SHP77 (cell line): ENCODE data around the gene PADI2.

Experiments used
- DNase-seq, 2 experiments: peaks; one replicate each; lab custom pipeline; 2025; lab: John Stamatoyannopoulos, UW

Gene PADI2

DNA sequence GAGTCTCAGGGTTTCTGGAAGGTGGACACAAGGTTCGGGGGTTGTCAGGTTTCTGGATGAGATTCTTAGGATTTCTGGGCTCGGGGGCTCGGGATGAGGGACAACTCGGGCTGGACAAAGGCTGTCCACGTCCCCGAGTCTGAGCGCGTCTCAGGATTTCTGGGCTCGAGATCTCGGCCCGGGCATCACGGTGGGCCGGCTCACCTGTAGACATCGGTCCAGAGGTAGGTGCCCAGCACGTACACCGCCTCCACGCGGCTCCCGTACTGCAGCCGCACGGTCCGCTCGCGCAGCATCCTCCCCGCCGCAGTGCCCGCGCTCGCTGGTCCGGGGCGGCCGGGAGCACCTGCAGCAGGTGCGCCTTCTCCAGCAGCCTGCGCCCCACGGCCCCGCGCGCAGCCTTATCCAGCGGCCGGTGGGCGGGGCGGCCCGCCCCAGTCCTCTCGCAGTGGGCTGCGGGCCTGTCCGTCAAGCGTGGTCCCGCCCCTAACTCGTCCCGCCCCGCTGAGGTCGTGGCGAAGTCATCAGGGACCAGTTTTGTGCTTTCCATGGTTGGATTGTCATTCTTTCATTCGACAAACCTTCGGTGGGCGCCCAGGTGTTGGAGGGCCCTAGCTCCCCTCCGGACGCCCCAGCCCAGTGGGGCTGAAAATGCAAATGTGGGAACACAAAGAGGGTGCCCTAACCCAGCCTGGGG is at the start of gene PADI2:
Gene PADI2 (minus strand): TSS at position 376 of the 697 bp plus-strand sequence. CDS start 80 bp downstream, at position 296.
- DNase-seq = no peak

DNA sequence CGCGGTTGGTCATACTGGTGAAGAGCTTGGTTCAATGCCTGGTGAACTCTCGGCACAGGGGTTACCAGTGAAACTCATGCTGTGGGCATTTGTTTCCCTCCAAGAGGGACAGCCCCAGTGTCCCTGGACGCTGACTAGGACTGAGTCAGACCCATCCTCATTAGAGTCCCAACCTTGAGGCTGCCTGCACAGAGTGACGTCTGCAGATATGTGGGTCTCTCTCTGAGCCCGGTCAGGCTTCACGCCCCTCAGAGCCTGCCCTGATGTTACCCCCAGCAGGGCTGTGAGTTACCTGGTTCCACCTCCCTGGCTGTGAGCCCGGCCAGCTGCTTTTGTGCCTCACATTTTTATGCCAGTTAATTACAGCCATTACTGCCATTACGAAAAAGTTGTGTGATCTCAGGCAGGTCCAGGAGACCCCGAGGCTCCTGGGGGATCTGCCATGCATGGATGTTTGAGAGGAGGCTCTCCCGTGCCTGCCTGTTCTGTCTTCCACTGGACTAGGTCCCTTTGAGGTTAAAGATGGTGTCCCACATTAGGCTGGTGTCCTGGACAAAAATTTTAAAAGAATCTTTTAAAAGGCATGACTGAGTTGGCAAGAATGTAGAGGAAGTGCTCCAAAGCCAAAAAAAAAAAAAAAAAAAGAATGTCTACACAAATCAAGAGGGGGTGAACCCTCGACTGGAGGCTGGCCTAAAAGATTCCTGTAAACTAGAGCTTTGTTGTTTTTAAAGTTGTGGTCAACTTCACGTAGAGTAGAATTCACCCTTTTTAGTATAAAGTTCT is 49.0 kb upstream of the PADI2 start:
- DNase-seq = no peak

- no peak for DNase-seq
These were observed 48.5 kb upstream of the PADI2 start for GRCh38 chr1:17167786-17168090.

DNA sequence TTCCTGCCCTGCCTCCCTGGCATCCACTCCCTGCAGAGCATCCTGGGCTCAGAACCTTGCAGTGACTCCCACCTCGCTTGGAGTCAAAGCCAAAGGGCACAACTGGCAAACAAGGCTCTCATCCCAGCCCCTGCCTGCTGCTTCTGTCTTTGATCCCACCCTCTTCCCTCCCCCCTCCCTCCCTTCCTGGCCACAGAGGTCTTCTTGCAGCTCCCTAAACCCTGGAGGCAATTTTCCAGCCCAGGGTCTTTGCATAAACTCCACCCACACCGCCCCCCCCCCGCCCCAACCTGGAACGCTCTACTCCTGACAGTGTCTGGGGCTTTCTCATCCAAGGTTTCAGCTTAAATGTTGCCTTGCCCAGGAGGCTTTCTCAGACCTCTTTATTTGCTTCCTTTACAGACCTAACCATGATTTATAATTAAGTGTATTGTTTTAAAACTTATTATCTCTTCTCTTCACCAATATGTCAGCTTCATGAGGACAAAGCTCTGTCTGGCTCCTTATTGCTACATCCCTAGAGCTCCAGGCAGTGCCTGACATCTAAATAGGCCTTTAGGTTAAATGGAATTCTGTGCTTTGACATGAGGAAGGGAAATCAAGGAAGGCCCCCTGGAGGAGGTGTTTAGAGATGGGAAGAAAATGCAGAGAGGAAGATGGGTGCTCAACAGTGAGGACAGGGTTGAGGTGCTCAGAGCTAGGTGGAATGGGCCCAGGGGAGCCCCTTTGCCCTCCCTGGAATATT is 48.0 kb upstream of the PADI2 start:
- no peak for DNase-seq

DNA sequence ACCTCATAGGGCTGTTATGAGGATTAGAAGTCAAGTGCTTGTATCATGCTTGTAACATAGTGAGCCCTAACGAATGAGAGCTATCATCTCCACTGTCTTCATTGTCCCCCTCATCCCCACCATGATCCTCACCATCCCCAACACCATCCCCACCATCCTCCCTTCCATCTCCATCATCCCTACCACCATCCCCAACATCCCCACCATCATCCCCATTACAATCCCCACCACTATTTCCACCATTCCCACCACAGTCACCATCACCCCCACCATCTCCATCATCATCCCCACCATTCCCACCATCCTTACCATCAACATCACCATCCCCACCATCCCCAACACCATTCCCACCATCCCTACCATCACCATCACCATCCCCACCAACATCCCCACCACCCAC is 46.6 kb upstream of the PADI2 start:
- no peak for DNase-seq

- no peak for DNase-seq
These were observed 44.8 kb upstream of the PADI2 start for GRCh38 chr1:17163789-17164666.

- DNase-seq = no peak
These were observed 44.1 kb upstream of the PADI2 start for GRCh38 chr1:17163371-17163770.

- DNase-seq = peak; percentile 18 to 25
These were observed 43.7 kb upstream of the PADI2 start for GRCh38 chr1:17162941-17163340.

- DNase-seq = no peak
These were observed 42.9 kb upstream of the PADI2 start for GRCh38 chr1:17161926-17162800.

DNA sequence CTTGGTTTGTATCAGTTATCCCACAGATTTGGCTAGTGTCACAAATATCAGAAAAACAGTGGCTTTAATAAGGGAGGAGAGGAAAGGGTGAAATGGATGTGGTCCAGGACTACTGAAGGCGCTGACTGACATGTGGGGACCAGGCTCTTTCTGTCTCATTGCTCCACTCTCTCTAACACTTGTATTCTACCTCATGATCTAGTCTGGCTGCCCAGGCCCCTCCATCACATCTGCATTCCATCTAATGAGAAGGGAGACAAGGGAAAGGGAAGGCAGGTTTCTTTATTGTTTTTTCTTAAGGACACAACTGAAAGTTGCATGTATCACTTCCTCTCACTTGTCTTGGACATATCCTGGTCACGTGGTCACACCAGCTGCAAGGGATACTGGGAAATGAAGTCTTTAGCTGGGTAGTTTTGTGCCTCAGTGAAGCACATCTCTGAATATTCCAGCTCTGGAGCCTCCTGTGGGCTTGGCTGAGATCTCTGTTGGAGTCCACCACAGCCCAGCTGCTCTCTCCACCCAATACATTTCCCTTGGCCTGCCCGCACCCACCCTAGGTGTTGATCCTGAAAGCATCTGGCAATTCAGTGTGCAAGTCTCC is 42.0 kb upstream of the PADI2 start:
- DNase-seq = no peak

- DNase-seq = no peak
These were observed 39.7 kb upstream of the PADI2 start for GRCh38 chr1:17158961-17159360.

- DNase-seq = no peak
These were observed 36.9 kb upstream of the PADI2 start for GRCh38 chr1:17156108-17156507.

GRCh38 chr1:17155257-17155920 is 36.1 kb upstream of the PADI2 start:
- no peak for DNase-seq

- DNase-seq = no peak
These were observed 30.5 kb upstream of the PADI2 start for GRCh38 chr1:17149771-17150170.

GRCh38 chr1:17148950-17149608 is 29.8 kb upstream of the PADI2 start:
- DNase-seq = no peak

DNA sequence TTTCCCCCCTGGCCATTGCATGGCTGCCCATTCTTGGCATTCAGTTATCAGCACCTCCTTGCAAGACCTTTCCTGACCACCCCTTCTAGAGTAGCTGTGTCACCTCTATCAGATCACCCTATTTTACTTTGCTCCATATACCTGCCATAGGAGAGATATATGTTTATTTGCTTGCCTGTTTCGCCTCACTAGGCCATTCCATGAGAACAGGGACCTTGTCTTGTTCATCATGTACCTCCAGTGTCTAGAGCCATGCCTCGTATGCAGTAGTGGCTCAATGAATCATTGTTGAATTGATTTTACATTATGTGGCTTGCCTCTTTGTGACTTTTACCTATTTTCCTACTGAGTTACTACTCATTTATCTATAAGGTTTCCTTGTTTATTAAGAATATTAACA is 26.4 kb upstream of the PADI2 start:
- DNase-seq = no peak

- DNase-seq = no peak
These were observed 24.5 kb upstream of the PADI2 start for GRCh38 chr1:17143760-17144159.

- DNase-seq = no peak
These were observed 22.4 kb upstream of the PADI2 start for GRCh38 chr1:17141441-17142197.

DNA sequence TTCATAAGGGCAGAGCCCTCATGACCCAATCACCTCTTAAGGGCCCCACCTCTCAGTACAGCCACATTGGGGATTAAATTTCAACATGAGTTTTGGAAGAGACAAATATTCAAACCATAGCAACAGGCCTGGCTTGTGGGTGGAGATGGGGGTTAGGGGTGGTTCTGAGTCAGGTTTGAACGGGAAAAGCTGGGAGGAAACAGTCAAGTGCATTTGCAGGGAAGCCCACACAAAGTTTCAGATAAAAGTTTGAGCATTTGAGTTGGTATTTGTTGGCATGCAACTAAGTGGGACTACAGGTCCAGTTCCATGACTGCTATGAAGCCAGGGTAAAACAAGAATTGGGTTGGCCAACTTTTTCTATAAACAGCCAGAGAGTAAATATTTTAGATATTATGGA is 21.0 kb upstream of the PADI2 start:
- DNase-seq = no peak
